Endothelial cell of umbilical vein (primary cell): ENCODE data around the gene FANCE. TPM values are rescaled to one million over a fixed set of nuclear protein-coding genes. Genes with fewer than 3 reads are reported as not detected.

Experiments used
- BruUV-seq: library from RNA; stranded (reverse); fragments of 400-500 nt; replicated peaks from 2 replicates; lab custom pipeline; 2021; lab: Mats Ljungman, UMichigan
- CTCF ChIA-PET: fragments of 300-600, 350-600 bp; sonication (Branson Sonifier 250); formaldehyde crosslinking; loops from one replicate; lab custom pipeline; 2021; ENCODE audit warnings: antibody characterized with exemption, inconsistent platforms; lab: Charles Lee
- POLR2A ChIA-PET: fragments of 300-600, 350-600 bp; sonication (Branson Sonifier 250); formaldehyde crosslinking; loops from one replicate; lab custom pipeline; 2021; ENCODE audit warnings: antibody characterized with exemption, inconsistent platforms; lab: Charles Lee
- DNase-seq: peaks from one replicate; pipeline ENCODE4 v3.0.0-alpha.2; 2011; ENCODE audit warnings: low read depth, low spot score
- FAIRE-seq: peaks from 2 replicates; lab custom pipeline; 2011; peaks lifted over from hg19 to GRCh38; lab: Jason Lieb, UNC
- H2AFZ ChIP-seq: 2 replicates; pipeline ENCODE4 v1.6.0; 2012; ENCODE audit warnings: low read depth, low read length, control low read depth, inconsistent platforms
- H3K27ac ChIP-seq: 2 replicates; pipeline ENCODE4 v1.5.1; 2011; ENCODE audit warnings: low read depth, mild to moderate bottlenecking, control low read depth, low read length, moderate library complexity; ENCODE audit not compliant: insufficient read depth
- H3K27me3 ChIP-seq, 2 experiments: 2 replicates each; pipeline versions ENCODE4 v1.6.0 to v1.6.1; 2011; ENCODE audit warnings: low read length in 2 of 2, mixed read lengths in 1 of 2; ENCODE audit not compliant: control insufficient read depth in 2 of 2, insufficient read depth in 2 of 2
- H3K36me3 ChIP-seq, 2 experiments: 2 replicates in 1 of 2; 3 replicates in 1 of 2; pipeline ENCODE4 v1.5.1; 2011; ENCODE audit warnings: low read length in 2 of 2, mild to moderate bottlenecking in 1 of 2, moderate library complexity in 1 of 2; ENCODE audit not compliant: control insufficient read depth in 2 of 2, insufficient read depth in 2 of 2; ENCODE audit errors: extremely low read depth in 1 of 2
- H3K4me1 ChIP-seq: 3 replicates; pipeline ENCODE4 v1.5.1; 2011; ENCODE audit warnings: mild to moderate bottlenecking, low read length; ENCODE audit not compliant: control insufficient read depth, insufficient read depth; ENCODE audit errors: extremely low read depth
- H3K4me2 ChIP-seq: 2 replicates; pipeline ENCODE4 v1.6.1; 2011; ENCODE audit warnings: low read length, control low read depth, mixed read lengths; ENCODE audit not compliant: insufficient read depth
- H3K4me3 ChIP-seq, 3 experiments: fragments of 200-600 bp in 1 of 3; sonication (generic), shearing (Covaris generic) in 1 of 3; replicated peaks in 1 of 3; 2 replicates each; pipeline ENCODE4 v1.5.1; 2011 to 2016; ENCODE audit warnings: control low read depth in 3 of 3, low read length in 3 of 3, mild to moderate bottlenecking in 2 of 3, inconsistent platforms in 1 of 3, low read depth in 1 of 3, moderate library complexity in 1 of 3; ENCODE audit not compliant: insufficient read depth in 1 of 3
- H3K79me2 ChIP-seq: 2 replicates; pipeline ENCODE4 v1.6.0; 2012; ENCODE audit warnings: low read length, inconsistent platforms; ENCODE audit not compliant: control insufficient read depth, insufficient read depth
- H3K9ac ChIP-seq: replicated peaks from 2 replicates; pipeline ENCODE3; 2011; ENCODE audit warnings: low read length, control low read depth; ENCODE audit not compliant: insufficient read depth; ENCODE audit errors: extremely low read depth
- H3K9me1 ChIP-seq: replicated peaks from 3 replicates; pipeline ENCODE4 v1.6.0; 2011; ENCODE audit warnings: mild to moderate bottlenecking, low read length; ENCODE audit not compliant: control insufficient read depth, insufficient read depth; ENCODE audit errors: extremely low read depth
- H3K9me3 ChIP-seq: replicated peaks from 2 replicates; pipeline ENCODE4 v1.5.1; 2012; ENCODE audit warnings: low read length, inconsistent platforms; ENCODE audit not compliant: control insufficient read depth, insufficient read depth
- H4K20me1 ChIP-seq: replicated peaks from 2 replicates; pipeline ENCODE3; 2011; ENCODE audit warnings: mild to moderate bottlenecking, low read length; ENCODE audit not compliant: control insufficient read depth, insufficient read depth; ENCODE audit errors: extremely low read depth
- CTCF ChIP-seq, 2 donors: IDR thresholded peaks; 1 replicate in 1 of 2; 2 replicates in 1 of 2; pipeline ENCODE4 v1.5.1; 2011; ENCODE audit warnings: low read length in 2 of 2, mild to moderate bottlenecking in 2 of 2, moderate library complexity in 2 of 2, control low read depth in 1 of 2, inconsistent platforms in 1 of 2, low read depth in 1 of 2; ENCODE audit not compliant: insufficient read depth in 1 of 2; ENCODE audit errors: extremely low read depth in 1 of 2
- EZH2 ChIP-seq: IDR thresholded peaks from 2 replicates; pipeline ENCODE4 v1.6.1; 2012; ENCODE audit warnings: borderline replicate concordance, low read depth, mild to moderate bottlenecking, moderate library complexity, low read length, inconsistent platforms; ENCODE audit not compliant: severe bottlenecking
- FOS ChIP-seq: IDR thresholded peaks from 2 replicates; pipeline ENCODE4 v1.6.1; 2011; ENCODE audit warnings: mild to moderate bottlenecking, low read length, moderate library complexity, borderline replicate concordance; ENCODE audit not compliant: insufficient read depth
- GATA2 ChIP-seq: IDR thresholded peaks from 2 replicates; pipeline ENCODE4 v1.7.0; 2011; ENCODE audit warnings: low read depth, mild to moderate bottlenecking, moderate library complexity, mixed read lengths, low read length; ENCODE audit not compliant: insufficient read length, insufficient read depth
- JUN ChIP-seq: IDR thresholded peaks from 2 replicates; pipeline ENCODE4 v1.6.1; 2011; ENCODE audit warnings: borderline replicate concordance, low read depth; ENCODE audit not compliant: insufficient read length, insufficient read depth
- MAX ChIP-seq: IDR thresholded peaks from 2 replicates; pipeline ENCODE4 v1.6.1; 2011; ENCODE audit not compliant: insufficient read depth, insufficient read length
- MYC ChIP-seq: IDR thresholded peaks from one replicate; pipeline ENCODE4 v1.6.1; 2011; ENCODE audit warnings: mild to moderate bottlenecking, low read depth, low read length
- POLR2A ChIP-seq: IDR thresholded peaks from 2 replicates; pipeline ENCODE4 v1.6.1; 2012; ENCODE audit warnings: low read depth, mild to moderate bottlenecking, control low read depth, low read length
- POLR2AphosphoS5 ChIP-seq: IDR thresholded peaks from 2 replicates; pipeline ENCODE4 v1.6.1; 2012; ENCODE audit warnings: low read depth, mild to moderate bottlenecking, control low read depth, low read length, moderate library complexity; ENCODE audit not compliant: insufficient read depth
- dilution Hi-C: fragments of 300-500 bp; cut with MboI; formaldehyde crosslinking; loops from one replicate; pipeline ENCODE4 v1.15.0; 2019; ENCODE audit warnings: low sequenced_read_pairs; ENCODE audit not compliant: extremely low pct_ligation_motif_present
- intact Hi-C: fragments of 100-400 bp; cut with micrococcal nuclease; formaldehyde crosslinking; loops from one replicate; pipeline ENCODE4 v1.10.0; 2022
- polyA plus RNA-seq, 4 experiments: library from polyadenylated mRNA; depleted of rRNA in 3 of 4; stranded (reverse) in 3 of 4; unstranded in 1 of 4; fragments of >200 nt; gene quantifications; 2 replicates each; pipeline versions ENCODE4 v1.2.1 to v1.2.3, GENCODE V29; 2011 to 2012; ENCODE audit warnings: missing spikeins in 1 of 4
- total RNA-seq: library from RNA; stranded (reverse); gene quantifications from 2 replicates; pipeline ENCODE4 v1.2.3, GENCODE V29; 2021

Gene FANCE
- total and polyA plus RNA-seq, 2 donors (not counting 3 experiments of a cell fraction or from before 2014, with no cell fraction given) = 9.1 to 12.7 TPM

- dilution Hi-C loops (no loop called here), intact Hi-C loops (no loop called here)
- no peak overlapping the region for H3K4me3 ChIP-seq
- FAIRE-seq (no peak), DNase-seq (no peak)
- no peaks in the 10 kb centered on the region for H3K27me3 ChIP-seq
- no peaks in the 10 kb centered on the region for H4K20me1 ChIP-seq
- no peak overlapping the region for H3K27ac ChIP-seq
- H3K79me2 ChIP-seq = no peaks in the 10 kb centered on the region
- BruUV-seq = no TSS peak
- H2AFZ ChIP-seq = no peak overlapping the region
- no peak overlapping the region for H3K9ac ChIP-seq
- H3K4me1 ChIP-seq = no peaks in the 10 kb centered on the region
- H3K9me1 ChIP-seq = no peaks in the 10 kb centered on the region
- H3K36me3 ChIP-seq = no peaks in the 10 kb centered on the region
- ChIA-PET CTCF (interaction anchor here (0.7 to 2.3 kb wide), 5 partner anchors 10 to 138 kb away, joined by 3 to 8 read pairs (median 4); partner anchors contain the start of genes PPARD and TEAD3), POLR2A (interaction anchor here (0.8 kb wide), 1 partner anchor 9 kb away, joined by 5 read pairs; no protein-coding TSS in a partner anchor)
- H3K4me2 ChIP-seq = no peak overlapping the region
- no peak for TF ChIP-seq MYC
- no peak for TF ChIP-seq EZH2
- TF ChIP-seq CTCF (IDR thresholded peaks at IDR 0.05; ENCODE audit: extremely low read depth in 1 of 2, insufficient read depth in 1 of 2, low read depth in 1 of 2, low read length in 2 of 2) = no peak
- no peak for TF ChIP-seq POLR2AphosphoS5
- no peak for TF ChIP-seq MAX
- TF ChIP-seq POLR2A = no peak
- no peak for TF ChIP-seq GATA2
- no peak for TF ChIP-seq JUN
- TF ChIP-seq FOS = no peak
- H3K9me3 ChIP-seq = no peaks in the 10 kb centered on the region
Observed at GRCh38 chr6:35481226-35481625, 29.1 kb downstream of the FANCE start.
